Stimulated activated CD4-positive, alpha-beta T cell treated with anti-CD3 and anti-CD28 coated beads, TNF-alpha, amount 100 ng/mL, for 48 hours (primary cell): Measurements from ENCODE around the gene HEMK1.

ENCODE experiments used
- DNase-seq, 3 donors: peaks; one replicate each; pipeline ENCODE4 v3.0.0-alpha.2; 2020; ENCODE audit warnings: low read depth in 3 of 3

HEMK1 gene

DNA sequence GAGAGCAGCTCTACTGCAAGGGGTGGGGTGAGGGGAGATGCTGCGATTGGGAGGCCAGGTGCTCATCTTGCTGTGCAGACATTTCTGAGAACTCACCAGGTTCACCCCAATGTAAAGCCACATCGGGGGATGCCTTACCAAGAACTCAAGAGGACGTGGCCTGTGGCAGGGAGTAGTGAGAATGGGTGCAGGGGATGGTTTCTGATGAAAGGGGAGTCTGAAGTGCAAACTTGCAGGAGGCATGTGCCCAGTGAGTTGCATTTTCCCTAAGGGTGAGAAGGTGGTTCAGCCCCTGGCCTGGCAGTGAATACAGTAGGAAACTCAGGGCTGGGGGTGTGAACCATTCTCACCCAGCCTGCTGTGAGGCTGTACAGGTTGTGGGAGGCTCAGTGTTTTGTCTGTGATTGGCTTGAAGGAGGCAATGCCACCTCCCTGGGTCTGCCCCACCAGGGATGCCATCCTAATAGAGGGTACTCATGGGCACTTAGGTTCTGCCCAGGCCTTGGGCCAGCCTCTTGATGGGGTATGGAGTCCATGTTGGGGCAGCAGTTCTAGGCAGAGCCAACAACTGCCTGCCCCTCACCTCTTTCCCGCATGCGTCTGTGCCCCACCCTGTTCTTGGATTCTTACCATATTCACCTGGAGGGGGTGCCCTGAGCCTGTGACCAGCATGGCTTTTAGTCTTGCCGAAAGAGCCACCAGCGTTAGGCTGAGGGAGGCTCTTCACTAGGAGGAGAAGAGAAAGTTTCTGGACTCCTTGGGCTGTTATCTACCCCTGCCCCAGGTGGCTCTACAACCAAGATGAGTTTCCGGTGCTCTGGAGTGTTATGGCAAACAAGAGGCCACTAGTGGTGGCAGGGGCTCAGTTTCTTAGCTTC, 4.5 kb downstream of the HEMK1 start:
- peak; percentile 56 to 80 (median 67) for DNase-seq

GRCh38 chr3:50574444-50574831, 5.1 kb downstream of the HEMK1 start:
- DNase-seq, result no peak

DNA sequence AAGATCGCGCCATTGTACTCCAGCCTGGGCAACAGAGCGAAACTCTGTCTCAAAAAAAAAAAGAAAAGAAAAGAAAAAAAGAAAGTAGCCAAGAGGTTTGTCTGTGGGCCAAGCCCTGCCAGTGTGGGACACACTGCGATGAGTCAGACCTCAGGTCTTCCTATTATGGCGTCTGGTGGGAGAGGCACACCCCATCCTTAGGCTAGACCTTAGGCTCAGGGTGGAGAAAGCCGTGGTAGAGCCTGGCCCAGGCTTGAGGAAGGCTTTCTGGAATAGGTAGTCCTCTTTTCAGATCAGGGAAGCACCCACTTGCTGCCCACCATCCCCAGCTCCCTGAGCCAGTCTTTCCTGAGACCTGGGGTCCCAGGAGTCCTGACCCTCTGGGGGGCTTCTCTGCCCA, 6.0 kb downstream of the HEMK1 start:
- DNase-seq, result no peak

DNA sequence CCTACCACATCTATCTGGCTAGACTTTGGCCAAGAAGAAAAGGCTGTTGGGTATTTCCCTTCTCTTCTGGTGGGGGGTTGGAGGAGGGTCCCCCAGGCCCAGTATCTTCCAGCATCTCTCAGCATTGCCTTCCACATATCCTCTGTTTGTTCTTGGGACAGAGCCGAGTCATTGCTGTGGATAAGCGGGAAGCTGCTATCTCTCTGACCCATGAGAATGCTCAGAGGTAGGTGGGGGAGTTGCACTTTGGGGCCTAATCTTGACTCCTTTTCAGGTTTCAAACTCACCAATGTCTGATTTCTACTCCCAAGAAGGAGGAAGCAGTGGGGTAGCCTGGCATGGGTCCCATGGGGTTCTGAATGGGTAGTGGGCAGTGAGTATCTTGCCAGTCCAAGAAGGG, 8.0 kb downstream of the HEMK1 start:
- no peak for DNase-seq

GRCh38 chr3:50580683-50581458, 11.5 kb downstream of the HEMK1 start:
- DNase-seq, result no peak

GRCh38 chr3:50581459-50581842, 12.1 kb downstream of the HEMK1 start:
- no peak for DNase-seq

GRCh38 chr3:50582083-50582482, 12.8 kb downstream of the HEMK1 start:
- DNase-seq, result no peak

GRCh38 chr3:50583897-50584296, 14.6 kb downstream of the HEMK1 start:
- no peak for DNase-seq

- no peak for DNase-seq
These were observed 15.1 kb downstream of the HEMK1 start for GRCh38 chr3:50584391-50584790.

GRCh38 chr3:50585919-50586762, 16.8 kb downstream of the HEMK1 start:
- no peak for DNase-seq

DNA sequence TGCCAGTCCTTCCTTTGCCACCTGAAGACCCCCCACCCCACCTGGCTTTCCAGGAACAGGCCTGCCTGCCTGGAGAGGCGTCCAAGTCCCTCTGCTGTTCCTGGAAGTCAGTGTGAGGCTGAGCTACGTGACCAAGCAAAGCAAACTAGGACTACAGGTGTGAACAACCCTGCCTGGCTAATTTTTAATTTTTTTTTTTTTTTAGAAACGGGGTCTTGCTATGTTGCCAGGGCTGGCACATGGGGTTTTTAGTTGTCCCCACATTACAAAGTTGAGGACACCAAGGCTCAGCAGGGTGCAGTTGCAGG, 17.4 kb downstream of the HEMK1 start:
- DNase-seq, result no peak

- DNase-seq, result no peak
These were observed 18.1 kb downstream of the HEMK1 start for GRCh38 chr3:50587373-50587772.

DNA sequence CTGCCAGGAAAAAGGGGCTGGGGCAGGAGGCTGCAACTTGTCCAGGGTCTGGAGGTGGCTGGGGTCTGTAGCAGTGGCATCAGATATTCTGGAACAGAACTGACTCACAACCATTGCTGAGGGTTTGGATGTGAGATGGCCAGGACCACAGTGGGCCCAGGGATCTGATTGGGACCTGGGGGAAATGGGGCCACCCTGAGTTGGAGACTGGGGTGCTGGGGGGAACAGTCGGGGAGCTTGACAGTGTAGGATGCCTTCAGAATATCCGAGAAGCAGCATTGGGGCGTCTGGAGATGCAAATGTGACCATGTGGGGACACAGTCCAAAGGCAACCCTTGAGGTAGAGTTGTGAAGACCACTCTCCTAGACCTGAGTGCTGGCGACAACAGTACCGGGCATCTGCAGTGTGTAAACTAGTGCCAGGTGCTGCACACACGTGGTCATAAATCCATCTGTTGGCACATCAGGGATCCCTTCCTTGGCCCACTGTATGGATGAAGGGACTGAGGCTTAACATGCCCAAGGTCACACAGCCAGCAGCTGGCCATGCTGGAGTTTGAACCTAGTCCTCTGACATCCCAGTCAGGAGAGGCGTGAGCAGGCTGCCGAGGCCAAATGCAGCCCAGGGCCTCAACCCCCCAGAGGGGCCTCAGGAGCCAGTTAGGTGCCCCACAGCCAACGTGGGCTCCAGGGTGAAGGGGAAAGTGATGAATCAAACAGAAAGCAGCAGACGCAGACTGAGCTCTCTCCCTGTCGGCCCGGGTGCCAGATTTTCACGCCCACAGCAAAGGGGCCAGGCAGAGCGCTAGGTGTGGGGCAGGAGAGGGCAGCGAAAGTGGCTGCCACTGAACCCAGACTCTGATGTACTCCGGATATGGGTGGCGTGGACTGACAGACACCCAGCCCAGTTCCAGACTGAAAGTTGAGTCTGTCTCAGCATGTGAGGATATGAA, 18.8 kb downstream of the HEMK1 start:
- peak in 2 of 3 donors; percentile 81 to 93 for DNase-seq

GRCh38 chr3:50588759-50589433, 19.6 kb downstream of the HEMK1 start:
- DNase-seq, result no peak

GRCh38 chr3:50591196-50591741, 21.9 kb downstream of the HEMK1 start:
- no peak for DNase-seq

GRCh38 chr3:50592568-50592967, 23.2 kb downstream of the HEMK1 start:
- no peak for DNase-seq

GRCh38 chr3:50594253-50594785, 25.0 kb downstream of the HEMK1 start:
- DNase-seq, result no peak

- no peak for DNase-seq
These were observed 29.9 kb downstream of the HEMK1 start for GRCh38 chr3:50599115-50599715.

DNA sequence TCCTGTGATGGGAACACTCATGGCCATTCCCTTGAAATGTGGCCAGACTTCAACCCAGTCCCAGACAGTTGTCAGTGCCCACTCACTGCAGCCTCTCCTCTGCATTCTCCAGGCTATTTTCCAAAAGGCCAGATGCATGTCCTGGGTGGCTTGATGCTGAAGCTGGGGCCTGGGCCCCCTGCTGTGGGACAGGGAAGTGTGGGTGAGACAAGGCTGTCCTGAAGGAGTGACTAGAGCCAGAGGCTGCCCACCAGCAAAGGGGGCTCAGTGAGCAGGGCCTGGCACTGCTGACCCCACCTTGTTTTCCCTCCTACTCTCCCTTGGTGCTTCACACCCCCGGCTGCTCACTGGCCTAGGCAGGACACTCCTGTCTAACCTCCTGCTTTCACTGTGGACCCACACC, 30.4 kb downstream of the HEMK1 start:
- no peak for DNase-seq
